Liver (tissue), 3 donors: Measurements from ENCODE around the gene CARD19.

Source experiments
- CTCF ChIP-seq: fragments of 150-350 bp; IDR thresholded peaks from 2 replicates; pipeline ENCODE4 v1.5.1; 2017; ENCODE audit warnings: improper control_type of control experiment, low read depth, low read length; ENCODE audit not compliant: missing input control
- EGR1 ChIP-seq, 2 donors: IDR thresholded peaks; 2 replicates each; pipeline ENCODE4 v1.6.1; 2016 to 2018; ENCODE audit warnings: antibody characterized with exemption in 2 of 2, low read depth in 2 of 2
- MAX ChIP-seq: IDR thresholded peaks from 2 replicates; pipeline ENCODE4 v1.6.1; 2016; ENCODE audit warnings: antibody characterized with exemption
- REST ChIP-seq: IDR thresholded peaks from 2 replicates; pipeline ENCODE4 v1.6.1; 2016; ENCODE audit warnings: antibody characterized with exemption, mild to moderate bottlenecking
- YY1 ChIP-seq: IDR thresholded peaks from 2 replicates; pipeline ENCODE4 v1.6.1; 2016; ENCODE audit warnings: antibody characterized with exemption, mild to moderate bottlenecking
- donor health status: healthy.
- donor health status: healthy.

- no peak for TF ChIP-seq REST
- no peak for TF ChIP-seq EGR1 (IDR thresholded peaks at IDR 0.05; ENCODE audit: low read depth in 2 of 2)
- no peak for TF ChIP-seq YY1
- no peak for TF ChIP-seq CTCF
- no peak for TF ChIP-seq MAX
These were observed 11.8 kb downstream of the CARD19 start for GRCh38 chr9:93107825-93108161.
